K562 (cell line): ENCODE results near the gene FERMT3. TPM values are rescaled to one million over a fixed set of nuclear protein-coding genes. Genes with fewer than 3 reads are reported as not detected.

Source experiments
- BRD9 ChIP-seq: fragments of 450-650 bp; IDR thresholded peaks from 2 replicates; pipeline ENCODE4 v1.6.1; 2018; ENCODE audit warnings: low read depth; ENCODE audit not compliant: partially characterized antibody
- CBFB ChIP-seq: sonication (generic); formaldehyde crosslinking; IDR thresholded peaks from 2 replicates; pipeline ENCODE4 v1.4.0; 2020; ENCODE audit warnings: mild to moderate bottlenecking, missing genetic modification reagents
- CHD4 ChIP-seq: fragments of 200-600 bp; sonication (generic); IDR thresholded peaks from 3 replicates; pipeline ENCODE4 v1.6.1; 2012; ENCODE audit warnings: low read depth, mild to moderate bottlenecking, mixed read lengths, low read length, inconsistent platforms; ENCODE audit not compliant: insufficient read depth, insufficient replicate concordance, poor library complexity, severe bottlenecking
- CTCF ChIP-seq, 3 experiments: IDR thresholded peaks in 2 of 3; conservative IDR thresholded peaks in 1 of 3; 2 replicates each; pipeline ENCODE4 v1.5.1; 2011 to 2012; ENCODE audit warnings: low read length in 3 of 3, mild to moderate bottlenecking in 3 of 3, control low read depth in 2 of 3, improper control_type of control experiment in 1 of 3, inconsistent platforms in 1 of 3, low read depth in 1 of 3, mixed read lengths in 1 of 3, moderate library complexity in 1 of 3; ENCODE audit not compliant: insufficient read depth in 2 of 3
- FOXM1 ChIP-seq, 2 experiments: fragments of 450-650 bp in 1 of 2; sonication (generic) in 1 of 2; formaldehyde crosslinking in 1 of 2; IDR thresholded peaks; 2 replicates each; pipeline versions ENCODE4 v1.6.1 to v1.9.0; 2017 to 2022; ENCODE audit warnings: low read depth in 2 of 2, mild to moderate bottlenecking in 2 of 2, missing genetic modification reagents in 1 of 2, moderate library complexity in 1 of 2
- FOXP4 ChIP-seq: sonication (generic); formaldehyde crosslinking; IDR thresholded peaks from 2 replicates; pipeline ENCODE4 v1.8.0; 2022; ENCODE audit warnings: mild to moderate bottlenecking, missing genetic modification reagents, borderline replicate concordance
- MLLT1 ChIP-seq, 2 experiments: fragments of 450-650 bp; IDR thresholded peaks; 2 replicates each; pipeline ENCODE4 v1.6.1; 2016
- MYC ChIP-seq, 2 experiments: fragments of 250-450 bp in 1 of 2; sonication (Bioruptor Pico) in 1 of 2; IDR thresholded peaks; 2 replicates each; pipeline versions ENCODE4 v1.5.1 to v1.6.1; 2012 to 2021; ENCODE audit warnings: low read depth in 2 of 2, borderline replicate concordance in 1 of 2, improper control_type of control experiment in 1 of 2, low read length in 1 of 2, mild to moderate bottlenecking in 1 of 2, moderate library complexity in 1 of 2
- NONO ChIP-seq, 2 experiments: fragments of 200-400 bp in 1 of 2; fragments of 450-650 bp in 1 of 2; formaldehyde crosslinking in 1 of 2; IDR thresholded peaks; 2 replicates each; pipeline ENCODE4 v1.6.1; 2017; ENCODE audit warnings: low read depth in 2 of 2, mild to moderate bottlenecking in 2 of 2, moderate library complexity in 2 of 2, low read length in 1 of 2
- NR2C1 ChIP-seq, 2 experiments: fragments of 450-650 bp; IDR thresholded peaks; 2 replicates each; pipeline ENCODE4 v1.6.1; 2017; ENCODE audit warnings: mild to moderate bottlenecking in 2 of 2, antibody characterized with exemption in 1 of 2, inconsistent platforms in 1 of 2, missing compliant biosample characterization in 1 of 2, missing genetic modification characterization in 1 of 2
- POLR2A ChIP-seq: fragments of 450-650 bp; conservative IDR thresholded peaks from 2 replicates; pipeline ENCODE4 v1.6.1; 2016
- U2AF2 ChIP-seq: fragments of 200-400 bp; formaldehyde crosslinking; optimal IDR thresholded peaks from 2 replicates; pipeline ENCODE3; 2017; ENCODE audit warnings: low read depth, mild to moderate bottlenecking, low read length
- ZFPM2 ChIP-seq: fragments of 250-450 bp; sonication (Bioruptor Pico); IDR thresholded peaks from 2 replicates; pipeline ENCODE4 v1.5.1; 2022; ENCODE audit warnings: mild to moderate bottlenecking
- ZNF175 ChIP-seq: fragments of 200-800 bp; sonication (Bioruptor generic); IDR thresholded peaks from 2 replicates; pipeline ENCODE4 v1.6.1; 2016; ENCODE audit warnings: low read depth, mild to moderate bottlenecking, missing genetic modification characterization, missing compliant biosample characterization
- ZNF592 ChIP-seq: fragments of 450-650 bp; IDR thresholded peaks from 2 replicates; pipeline ENCODE4 v1.6.1; 2017; ENCODE audit warnings: antibody characterized with exemption, mild to moderate bottlenecking
- polyA plus RNA-seq, 8 experiments: library from polyadenylated mRNA; depleted of rRNA in 4 of 8; stranded (reverse) in 5 of 8; unstranded in 3 of 8; fragments of >200 nt; fragmentation: Nextera tagmentation in 2 of 8; fragmentation: Illumina TruSeq in 1 of 8; extraction: Ambion mirVana in 2 of 8; extraction: Trizol in 1 of 8; gene quantifications; 2 replicates each; pipeline versions ENCODE4 v1.2.1 to v1.2.3, GENCODE V29; 2011 to 2014; ENCODE audit warnings: inconsistent platforms in 1 of 8, missing spikeins in 1 of 8
- total RNA-seq, 7 experiments: library from RNA; depleted of rRNA in 6 of 7; stranded (reverse); fragments of >200 nt in 6 of 7; fragmentation: Illumina TruSeq in 2 of 7; extraction: Trizol in 2 of 7; gene quantifications; 2 replicates each; pipeline versions ENCODE4 v1.2.1 to v1.2.3, GENCODE V29; 2011 to 2021; ENCODE audit warnings: low replicate concordance in 1 of 7

FERMT3 gene
- total and polyA plus RNA-seq, 9 of the 15 experiments (the other 6 are each of a cell fraction or from before 2014, with no cell fraction given) = 3.2 to 275 (median 79.7) TPM

- TF ChIP-seq NR2C1 (IDR thresholded peaks at IDR 0.05) = no peak; the same call in 1 of the 2 replicates
- peak; percentile 52; the same call in 1 of the 2 replicates for TF ChIP-seq NR2C1 (tag; IDR thresholded peaks at IDR 0.05)
- TF ChIP-seq ZNF175 (CRISPR knock-in tag) = no peak
- no peak for TF ChIP-seq CBFB (CRISPR knock-in tag)
- no peak for TF ChIP-seq NONO (IDR thresholded peaks at IDR 0.05; ENCODE audit: low read depth in 2 of 2, low read length in 1 of 2)
- no peak for TF ChIP-seq FOXM1 (IDR thresholded peaks at IDR 0.05; ENCODE audit: low read depth)
- TF ChIP-seq FOXM1 (CRISPR knock-in tag; IDR thresholded peaks at IDR 0.05; ENCODE audit: low read depth) = no peak
- TF ChIP-seq FOXP4 (CRISPR knock-in tag) = peak; percentile 16; the same call in 1 of the 2 replicates
- TF ChIP-seq POLR2A = no peak
- no peak for TF ChIP-seq U2AF2
- TF ChIP-seq BRD9 = no peak
- TF ChIP-seq CHD4 = no peak
- peak; percentile 53; the same call in 1 of the 2 replicates for TF ChIP-seq ZNF592
- TF ChIP-seq CTCF (IDR thresholded peaks at IDR 0.05 in 2 of 3, conservative IDR thresholded peaks at IDR 0.05 in 1 of 3; ENCODE audit: insufficient read depth in 2 of 3, low read depth in 1 of 3, low read length in 3 of 3) = no peak
- TF ChIP-seq ZFPM2 (CRISPR knock-in tag) = no peak
- TF ChIP-seq MYC (IDR thresholded peaks at IDR 0.05; ENCODE audit: low read depth, low read length) = no peak
- TF ChIP-seq MYC (CRISPR knock-in tag; IDR thresholded peaks at IDR 0.05; ENCODE audit: borderline replicate concordance, low read depth) = no peak
- TF ChIP-seq MLLT1 (IDR thresholded peaks at IDR 0.05) = no peak
Observed at GRCh38 chr11:64239662-64240434, 33.3 kb downstream of the FERMT3 start (continued).
